Common myeloid progenitor, CD34-positive (primary cell): ENCODE results near the gene PLD3. TPM values are rescaled to one million over a fixed set of nuclear protein-coding genes. Genes with fewer than 3 reads are reported as not detected.
A peak's percentile ranks its signal among the peaks of the same experiment; 100 is the strongest.

Experiments
- CTCF ChIA-PET: fragments of 350-600 bp; sonication (Branson Sonifier 250); formaldehyde crosslinking; loops from one replicate; lab custom pipeline; 2021; ENCODE audit warnings: antibody characterized with exemption; lab: Charles Lee
- POLR2A ChIA-PET: fragments of 350-600 bp; sonication (Branson Sonifier 250); formaldehyde crosslinking; loops from one replicate; lab custom pipeline; 2021; ENCODE audit warnings: antibody characterized with exemption; lab: Charles Lee
- DNase-seq, 3 donors: peaks; one replicate each; pipeline versions ENCODE4 v3.0.0 to v3.0.0-alpha.2; 2013
- H3K27ac ChIP-seq, 2 experiments: 1 replicate in 1 of 2; 2 replicates in 1 of 2; pipeline ENCODE4 v1.7.0; 2013; ENCODE audit warnings: inconsistent platforms in 2 of 2, low read length in 2 of 2, mild to moderate bottlenecking in 2 of 2, low read depth in 1 of 2, moderate library complexity in 1 of 2; ENCODE audit not compliant: severe bottlenecking in 2 of 2, insufficient read depth in 1 of 2, poor library complexity in 1 of 2
- H3K27me3 ChIP-seq, 5 experiments: replicated peaks in 2 of 5; 1 replicate in 3 of 5; 2 replicates in 2 of 5; pipeline versions ENCODE4 v1.6.1 to v1.7.0; 2013; ENCODE audit warnings: low read length in 4 of 5, mild to moderate bottlenecking in 2 of 5, moderate library complexity in 2 of 5, inconsistent platforms in 1 of 5; ENCODE audit not compliant: insufficient read depth in 5 of 5, control insufficient read depth in 4 of 5
- H3K36me3 ChIP-seq, 4 experiments: 1 replicate in 2 of 4; 2 replicates in 2 of 4; pipeline versions ENCODE4 v1.6.1 to v1.7.0; 2013; ENCODE audit warnings: low read length in 3 of 4, control low read depth in 1 of 4, mild to moderate bottlenecking in 1 of 4; ENCODE audit not compliant: control insufficient read depth in 4 of 4, insufficient read depth in 4 of 4
- H3K4me1 ChIP-seq, 4 experiments: 1 replicate in 3 of 4; 2 replicates in 1 of 4; pipeline versions ENCODE4 v1.6.1 to v1.7.1; 2013; ENCODE audit warnings: low read length in 3 of 4, mild to moderate bottlenecking in 3 of 4, control low read depth in 1 of 4, inconsistent platforms in 1 of 4, moderate library complexity in 1 of 4; ENCODE audit not compliant: control insufficient read depth in 4 of 4, insufficient read depth in 4 of 4; ENCODE audit errors: control extremely low read depth in 1 of 4
- H3K4me3 ChIP-seq, 7 experiments: 1 replicate in 4 of 7; 2 replicates in 3 of 7; pipeline versions ENCODE4 v1.5.1 to v1.7.0; 2013; ENCODE audit warnings: mild to moderate bottlenecking in 7 of 7, low read length in 6 of 7, moderate library complexity in 6 of 7, inconsistent platforms in 2 of 7, low read depth in 2 of 7, control low read depth in 1 of 7; ENCODE audit not compliant: insufficient read depth in 4 of 7, control insufficient read depth in 1 of 7; ENCODE audit errors: extremely low read depth in 1 of 7
- H3K9me3 ChIP-seq, 5 experiments: 1 replicate in 4 of 5; 2 replicates in 1 of 5; pipeline versions ENCODE4 v1.6.1 to v1.7.1; 2013; ENCODE audit warnings: low read length in 4 of 5, mild to moderate bottlenecking in 2 of 5, inconsistent platforms in 1 of 5, low read depth in 1 of 5, moderate library complexity in 1 of 5; ENCODE audit not compliant: control insufficient read depth in 4 of 5, insufficient read depth in 2 of 5; ENCODE audit errors: control extremely low read depth in 1 of 5
- WGBS: methylation state at CpG from one replicate; pipeline ENCODE4 v1.1.5; 2013; ENCODE audit not compliant: insufficient coverage; 5-methylcytosine and 5-hydroxymethylcytosine counted together
- polyA plus RNA-seq: library from polyadenylated mRNA; unstranded; fragments of 120-200 nt; gene quantifications from one replicate; pipeline ENCODE4 v1.2.1, GENCODE V29; 2013

The PLD3 gene, protein sequence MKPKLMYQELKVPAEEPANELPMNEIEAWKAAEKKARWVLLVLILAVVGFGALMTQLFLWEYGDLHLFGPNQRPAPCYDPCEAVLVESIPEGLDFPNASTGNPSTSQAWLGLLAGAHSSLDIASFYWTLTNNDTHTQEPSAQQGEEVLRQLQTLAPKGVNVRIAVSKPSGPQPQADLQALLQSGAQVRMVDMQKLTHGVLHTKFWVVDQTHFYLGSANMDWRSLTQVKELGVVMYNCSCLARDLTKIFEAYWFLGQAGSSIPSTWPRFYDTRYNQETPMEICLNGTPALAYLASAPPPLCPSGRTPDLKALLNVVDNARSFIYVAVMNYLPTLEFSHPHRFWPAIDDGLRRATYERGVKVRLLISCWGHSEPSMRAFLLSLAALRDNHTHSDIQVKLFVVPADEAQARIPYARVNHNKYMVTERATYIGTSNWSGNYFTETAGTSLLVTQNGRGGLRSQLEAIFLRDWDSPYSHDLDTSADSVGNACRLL
- polyA plus RNA-seq = 94.4 TPM

- peak; percentile 99 to 100 (median 100) for DNase-seq
- Histone ChIP-seq H3K36me3 (peaks cover 0 to 5% (median 0%) of the 10 kb centered on the region in 4 experiments), H3K9me3 (no peaks in the 10 kb centered on the region), H3K4me1 (peaks cover 0 to 20% (median 15%) of the 10 kb centered on the region in 4 experiments), H3K4me3 (peak within 1 kb of the TSS; percentile 72 to 99 (median 82)), H3K27me3 (no peaks in the 10 kb centered on the region), H3K27ac (peak within 1 kb of the TSS; percentile 64 to 85)
- WGBS = 0% methylated on average over 51 of the region's 77 CpGs
- POLR2A ChIA-PET = interaction anchor here (0.6 to 1.3 kb wide), 3 partner anchors 10 to 1060 kb away, joined by 3 to 4 read pairs (median 3); no protein-coding TSS in a partner anchor
- CTCF ChIA-PET = interaction anchor here (0.8 to 1.5 kb wide), 4 partner anchors 10 to 293 kb away, joined by 3 to 7 read pairs (median 4); partner anchors contain the start of gene ZNF780B
Observed at GRCh38 chr19:40348125-40348913, at the start of gene PLD3, which contains the start of gene C19orf47. Gene PLD3, plus strand, starts transcription at chr19:40348695. Its CDS starts 17,789 bp downstream, at chr19:40366484. Gene C19orf47, minus strand, starts transcription at chr19:40348397. Its CDS starts 6,540 bp downstream, at chr19:40341857.

DNA sequence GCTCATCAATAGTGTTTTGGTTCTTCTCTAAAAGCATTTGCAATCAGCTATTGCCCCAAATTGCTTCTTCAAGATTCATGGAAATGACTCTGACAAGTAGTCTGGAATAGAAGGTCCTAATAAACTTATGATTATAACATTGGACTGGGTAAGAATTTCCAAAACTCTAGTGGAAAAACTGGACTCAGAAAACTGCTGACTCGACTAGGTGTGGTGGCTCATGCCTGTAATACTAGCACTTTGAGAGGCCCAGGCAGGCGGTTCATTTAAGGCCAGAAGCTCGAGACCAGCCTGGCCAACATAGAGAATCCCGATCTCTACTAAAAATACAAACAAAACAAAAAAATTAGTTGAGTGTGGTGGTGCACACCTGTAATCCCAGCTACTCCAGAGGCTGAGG lies 47.8 kb upstream of the PLD3 start:
- 100% methylated on average over 1 of the region's 4 CpGs for WGBS
- Histone ChIP-seq H3K36me3 (peaks cover 0 to 3% (median 0%) of the 10 kb centered on the region in 4 experiments), H3K27me3 (no peaks in the 10 kb centered on the region), H3K4me3 (no peak overlapping the region), H3K27ac (no peak overlapping the region), H3K9me3 (no peaks in the 10 kb centered on the region), H3K4me1 (peaks cover 0 to 3% (median 1%) of the 10 kb centered on the region in 4 experiments)
- POLR2A ChIA-PET = no interaction called here
- no peak for DNase-seq
- CTCF ChIA-PET = interaction anchor here (0.5 to 1.7 kb wide), 2 partner anchors 9 to 1452 kb away, joined by 3 to 4 read pairs; no protein-coding TSS in a partner anchor

DNA sequence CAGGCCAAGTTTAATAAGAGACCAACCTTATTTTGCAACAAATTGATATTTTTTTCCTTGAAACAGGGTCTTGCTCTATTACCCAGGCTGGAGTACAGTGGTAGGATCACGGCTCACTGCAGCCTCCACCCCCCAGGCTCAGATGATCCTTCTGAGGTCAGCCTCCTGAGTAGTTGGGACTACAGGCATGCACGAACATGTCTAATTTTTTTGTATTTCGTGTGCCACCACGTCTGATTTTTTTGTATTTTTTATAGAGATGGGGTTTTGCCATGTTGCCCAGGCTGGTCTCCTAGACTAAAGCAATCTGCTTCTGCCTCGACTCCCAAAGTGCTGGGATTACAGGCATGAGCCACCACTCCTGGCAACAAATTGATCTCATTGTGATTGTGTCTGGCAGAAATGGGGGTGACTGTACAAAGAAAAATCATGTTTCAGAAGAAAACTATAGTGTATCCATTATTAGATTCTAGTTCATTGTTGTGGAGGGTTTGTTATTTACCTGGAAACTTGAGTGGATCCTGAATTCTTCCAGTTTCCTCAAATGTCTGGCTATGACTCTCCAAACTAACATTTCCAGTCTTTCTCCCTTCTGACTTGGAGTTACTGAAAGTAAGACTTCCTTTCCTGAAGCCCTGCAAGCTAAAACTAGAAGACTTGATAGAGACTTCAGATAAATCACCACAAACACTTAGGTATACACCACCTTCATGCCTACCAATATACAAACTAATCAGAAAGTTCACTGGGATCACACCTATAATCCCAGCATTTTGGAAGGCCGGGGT lies 46.1 kb upstream of the PLD3 start:
- H3K4me1 ChIP-seq = peaks cover 0 to 3% (median 1%) of the 10 kb centered on the region in 4 experiments
- no peak for DNase-seq
- ChIA-PET POLR2A (no interaction called here), CTCF (no interaction called here)
- WGBS = 94% methylated on average over 5 of the region's 6 CpGs
- H3K27me3 ChIP-seq = no peaks in the 10 kb centered on the region
- H3K27ac ChIP-seq = no peak overlapping the region
- H3K4me3 ChIP-seq = no peak overlapping the region
- H3K9me3 ChIP-seq = no peaks in the 10 kb centered on the region
- H3K36me3 ChIP-seq = peaks cover 0 to 3% (median 0%) of the 10 kb centered on the region in 4 experiments

DNA sequence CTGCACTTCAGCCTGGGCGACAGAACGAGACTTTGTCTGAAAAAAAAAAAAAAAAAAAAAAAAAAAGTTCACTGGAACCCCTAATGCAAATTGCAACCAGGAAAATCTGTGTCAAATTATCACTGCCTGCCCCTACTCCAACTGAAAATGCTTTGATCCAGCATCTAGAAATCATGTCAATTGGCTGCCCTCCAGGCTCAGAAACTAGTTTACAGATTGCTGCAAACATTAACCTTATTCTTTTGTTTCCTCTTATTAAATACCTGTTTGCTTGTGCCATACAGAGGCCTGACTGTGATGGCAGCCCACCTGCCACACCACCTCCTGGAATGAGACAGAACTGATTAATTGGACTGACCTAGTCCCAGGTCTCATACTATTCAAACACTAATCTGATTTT lies 44.7 kb upstream of the PLD3 start:
- Histone ChIP-seq H3K27ac (no peak overlapping the region), H3K4me3 (no peak overlapping the region), H3K4me1 (peaks cover 0 to 3% (median 1%) of the 10 kb centered on the region in 4 experiments), H3K27me3 (no peaks in the 10 kb centered on the region), H3K36me3 (peaks cover 0 to 3% (median 0%) of the 10 kb centered on the region in 4 experiments), H3K9me3 (no peaks in the 10 kb centered on the region)
- no peak for DNase-seq
- CTCF ChIA-PET = interaction anchor here (0.6 to 2.5 kb wide), 7 partner anchors 11 to 164 kb away, joined by 3 to 10 read pairs (median 4); partner anchors contain the start of gene AKT2
- WGBS = 100% methylated on average over 2 of the region's 2 CpGs
- POLR2A ChIA-PET = no interaction called here

- Histone ChIP-seq H3K9me3 (no peaks in the 10 kb centered on the region), H3K4me3 (no peak overlapping the region), H3K27me3 (no peaks in the 10 kb centered on the region), H3K36me3 (peaks cover 0 to 3% (median 0%) of the 10 kb centered on the region in 4 experiments), H3K4me1 (peaks cover 0 to 3% (median 1%) of the 10 kb centered on the region in 4 experiments), H3K27ac (no peak overlapping the region)
- 96% methylated on average over 3 of the region's 4 CpGs for WGBS
- DNase-seq = no peak
- ChIA-PET CTCF (interaction anchor here (0.9 to 2.5 kb wide), 11 partner anchors 10 to 330 kb away, joined by 3 to 10 read pairs (median 4); partner anchors contain the start of gene AKT2), POLR2A (no interaction called here)
Observed at GRCh38 chr19:40304306-40304705, 44.2 kb upstream of the PLD3 start.

- ChIA-PET POLR2A (interaction anchor here (0.6 kb wide), 1 partner anchor 65 kb away, joined by 3 read pairs; no protein-coding TSS in a partner anchor), CTCF (interaction anchor here (0.6 to 2.5 kb wide), 27 partner anchors 9 to 329 kb away, joined by 3 to 10 read pairs (median 4); partner anchors contain the start of genes C19orf47, PLD3 and SERTAD3)
- Histone ChIP-seq H3K4me1 (peaks cover 0 to 3% (median 1%) of the 10 kb centered on the region in 4 experiments), H3K27ac (no peak overlapping the region), H3K9me3 (no peaks in the 10 kb centered on the region), H3K36me3 (peaks cover 0 to 3% (median 0%) of the 10 kb centered on the region in 4 experiments), H3K27me3 (no peaks in the 10 kb centered on the region), H3K4me3 (no peak overlapping the region)
- peak; percentile 89 to 95 (median 94) for DNase-seq
- 25% methylated on average over 2 of the region's 5 CpGs for WGBS
Observed at GRCh38 chr19:40305403-40305802, 43.1 kb upstream of the PLD3 start.
